Cerebellar nuclear complex (tissue), 1 donor: Measurements from ENCODE around the gene ZNF92.
"Not testable (repeated sequence)": the region's sequence is repeated elsewhere in the genome, so short reads cannot be mapped to it uniquely, and the experiment has no call there.

Source experiments
- DNase-seq, 2 experiments: peaks; one replicate each; lab custom pipeline; 2025; lab: John Stamatoyannopoulos, UW

Gene ZNF92

GRCh38 chr7:65373608-65374351 is at the start of gene ZNF92:
TSS of gene ZNF92 (plus strand) at chr7:65373855. CDS start at chr7:65373998, 143 bp downstream.
- peak; percentile 65 to 83 for DNase-seq

- DNase-seq: no peak
These were observed 47.7 kb upstream of the ZNF92 start for GRCh38 chr7:65325793-65326432.

GRCh38 chr7:65338346-65338745 is 35.3 kb upstream of the ZNF92 start:
- DNase-seq: no peak

- no peak for DNase-seq
These were observed 34.4 kb upstream of the ZNF92 start for GRCh38 chr7:65339257-65339656.

GRCh38 chr7:65342723-65343629 is 30.7 kb upstream of the ZNF92 start:
- no peak for DNase-seq

GRCh38 chr7:65344541-65344940 is 29.1 kb upstream of the ZNF92 start:
- not testable (repeated sequence) for DNase-seq

- no peak for DNase-seq
These were observed 19.4 kb upstream of the ZNF92 start for GRCh38 chr7:65354263-65354662.

GRCh38 chr7:65369843-65370242 is 3.8 kb upstream of the ZNF92 start:
- no peak for DNase-seq

- no peak for DNase-seq
These were observed 2.2 kb upstream of the ZNF92 start for GRCh38 chr7:65371468-65371867.

GRCh38 chr7:65379318-65379717 is 5.7 kb downstream of the ZNF92 start:
- no peak for DNase-seq

- DNase-seq: no peak
These were observed 8.1 kb downstream of the ZNF92 start for GRCh38 chr7:65381742-65382141.

- DNase-seq: no peak
These were observed 8.8 kb downstream of the ZNF92 start for GRCh38 chr7:65382452-65382851.

- DNase-seq: no peak
These were observed 14.2 kb downstream of the ZNF92 start for GRCh38 chr7:65387891-65388290.

- no peak for DNase-seq
These were observed 16.9 kb downstream of the ZNF92 start for GRCh38 chr7:65390588-65390987.

- DNase-seq: no peak
These were observed 24.1 kb downstream of the ZNF92 start for GRCh38 chr7:65397730-65398142.

- not testable (repeated sequence) for DNase-seq
These were observed 25.0 kb downstream of the ZNF92 start for GRCh38 chr7:65398671-65399070.

GRCh38 chr7:65399101-65399500 is 25.4 kb downstream of the ZNF92 start:
- DNase-seq: not testable (repeated sequence)

- DNase-seq: no peak
These were observed 30.4 kb downstream of the ZNF92 start for GRCh38 chr7:65404020-65404419.

- DNase-seq: not testable (repeated sequence)
These were observed 33.1 kb downstream of the ZNF92 start for GRCh38 chr7:65406706-65407105.

- no peak for DNase-seq
These were observed 35.7 kb downstream of the ZNF92 start for GRCh38 chr7:65409363-65409762.

- DNase-seq: no peak
These were observed 37.6 kb downstream of the ZNF92 start for GRCh38 chr7:65411249-65411648.

GRCh38 chr7:65422670-65423069 is 49.0 kb downstream of the ZNF92 start:
- no peak for DNase-seq
